HFFc6 (cell line): ENCODE results near the gene SAMD11. TPM values are rescaled to one million over a fixed set of nuclear protein-coding genes. Genes with fewer than 3 reads are reported as not detected.

Experiments
- DNase-seq: peaks from one replicate; pipeline ENCODE4 v3.0.0-alpha.2; 2018
- H3K27ac Mint-ChIP-seq: 2 replicates; pipeline ENCODE4 v1.8.0; 2020; ENCODE audit warnings: mild to moderate bottlenecking, mixed read lengths
- H3K27me3 Mint-ChIP-seq: 2 replicates; pipeline ENCODE4 v1.8.0; 2021; ENCODE audit warnings: mild to moderate bottlenecking, moderate library complexity, mixed read lengths; ENCODE audit not compliant: insufficient read depth
- H3K36me3 Mint-ChIP-seq: 2 replicates; pipeline ENCODE4 v1.8.0; 2021; ENCODE audit warnings: low read depth, mixed read lengths
- H3K4me1 Mint-ChIP-seq: 2 replicates; pipeline ENCODE4 v1.8.0; 2020; ENCODE audit warnings: low read depth, mixed read lengths
- H3K4me3 Mint-ChIP-seq: 2 replicates; pipeline ENCODE4 v1.8.0; 2020; ENCODE audit warnings: mild to moderate bottlenecking, moderate library complexity, mixed read lengths
- H3K9me3 Mint-ChIP-seq: 2 replicates; pipeline ENCODE4 v1.8.0; 2020; ENCODE audit warnings: mild to moderate bottlenecking, mixed read lengths
- CTCF ChIP-seq: fragments of 200-600 bp; sonication (generic); IDR thresholded peaks from 2 replicates; pipeline ENCODE4 v1.5.0; 2021; ENCODE audit warnings: antibody characterized with exemption, mild to moderate bottlenecking
- total RNA-seq, 6 experiments: library from RNA; stranded (reverse); fragmentation: NEBNext Ultra II Directional; extraction: Animal tissue kit (Norgen Biotek cat#: 25700); gene quantifications; 2 replicates in 1 of 6; 3 replicates in 5 of 6; pipeline ENCODE4 v1.2.3, GENCODE V29; 2021

The SAMD11 gene
- total RNA-seq, 6 experiments from 2014 or later: 20.6 to 29.3 (median 27.5) TPM

- DNase-seq: peak; percentile 55
- Mint-ChIP-seq H3K27me3 (no peaks in the 10 kb centered on the region; the same call in 1 of the 2 replicates), H3K4me1 (peaks cover 16% of the 10 kb centered on the region), H3K4me3 (peak within 1 kb of the TSS; percentile 71), H3K9me3 (no peaks in the 10 kb centered on the region), H3K27ac (peak within 1 kb of the TSS; percentile 65; the same call in 1 of the 2 replicates), H3K36me3 (peaks cover 14% of the 10 kb centered on the region)
- no peak for TF ChIP-seq CTCF
These were observed 36.8 kb downstream of the SAMD11 start, which contains the start of gene KLHL17 for GRCh38 chr1:960363-961131. KLHL17 (plus strand) TSS chr1:960584; CDS start chr1:960694, 110 bp downstream.

GRCh38 chr1:961132-961669 is 37.5 kb downstream of the SAMD11 start:
- Mint-ChIP-seq H3K36me3 (peaks cover 14% of the 10 kb centered on the region), H3K4me1 (peaks cover 16% of the 10 kb centered on the region), H3K27ac (no peak overlapping the region), H3K9me3 (no peaks in the 10 kb centered on the region), H3K27me3 (no peaks in the 10 kb centered on the region; the same call in 1 of the 2 replicates), H3K4me3 (peak overlapping the region; percentile 47)
- no peak for DNase-seq
- TF ChIP-seq CTCF: no peak

GRCh38 chr1:962381-963300 is 38.9 kb downstream of the SAMD11 start:
- Mint-ChIP-seq H3K27ac (no peak overlapping the region), H3K36me3 (peaks cover 7% of the 10 kb centered on the region), H3K9me3 (no peaks in the 10 kb centered on the region), H3K27me3 (no peaks in the 10 kb centered on the region), H3K4me1 (peaks cover 11% of the 10 kb centered on the region), H3K4me3 (no peak overlapping the region)
- no peak for DNase-seq
- no peak for TF ChIP-seq CTCF

GRCh38 chr1:963301-963651 is 39.6 kb downstream of the SAMD11 start:
- TF ChIP-seq CTCF: no peak
- Mint-ChIP-seq H3K27me3 (no peaks in the 10 kb centered on the region), H3K9me3 (no peaks in the 10 kb centered on the region), H3K4me1 (peaks cover 5% of the 10 kb centered on the region), H3K36me3 (peaks cover 4% of the 10 kb centered on the region), H3K27ac (no peak overlapping the region), H3K4me3 (no peak overlapping the region)
- no peak for DNase-seq

- Mint-ChIP-seq H3K27ac (no peak overlapping the region), H3K4me1 (no peaks in the 10 kb centered on the region), H3K36me3 (no peaks in the 10 kb centered on the region; the same call in 1 of the 2 replicates), H3K4me3 (no peak overlapping the region), H3K9me3 (no peaks in the 10 kb centered on the region), H3K27me3 (no peaks in the 10 kb centered on the region)
- no peak for TF ChIP-seq CTCF
- DNase-seq: no peak
These were observed 40.2 kb downstream of the SAMD11 start for GRCh38 chr1:963746-964525.
